NCI-H2196 treated with DMSO at 0.1 percent for 48 hours (cell line): ENCODE data around the gene UBAP1L.
"Not testable (repeated sequence)": the region's sequence is repeated elsewhere in the genome, so short reads cannot be mapped to it uniquely, and the experiment has no call there.

Source experiments
- DNase-seq: peaks from one replicate; lab custom pipeline; 2025; ENCODE audit not compliant: unreplicated experiment; lab: John Stamatoyannopoulos, UW

The UBAP1L gene

GRCh38 chr15:65044724-65045481 is 70.1 kb downstream of the UBAP1L start, which contains the start of gene SLC51B:
Gene SLC51B (plus strand): TSS chr15:65045387. CDS start chr15:65050005, 4,618 bp downstream.
- peak; percentile 32 for DNase-seq

GRCh38 chr15:65044218-65044617 is 70.8 kb downstream of the UBAP1L start:
- not testable (repeated sequence) for DNase-seq

- DNase-seq: no peak
Measured at GRCh38 chr15:65042776-65043327, 72.1 kb downstream of the UBAP1L start.
